ENCODE results near the gene TMEM255B. TPM values are rescaled to one million over a fixed set of nuclear protein-coding genes. Genes with fewer than 3 reads are reported as not detected.

TMEM255B gene
- total and polyA plus RNA-seq, 2 donors (not counting 3 experiments of a cell fraction or from before 2014, with no cell fraction given) = 105 to 121 TPM

GRCh38 chr13:113754691-113755090 lies 4.3 kb upstream of the TMEM255B start:
- intact Hi-C loops (cut with micrococcal nuclease) (no loop called here), dilution Hi-C loops (cut with MboI; ENCODE audit: extremely low pct_ligation_motif_present, low sequenced_read_pairs) (no loop called here)
- no peak for TF ChIP-seq GATA2 (IDR thresholded peaks at IDR 0.05; ENCODE audit: insufficient read depth, insufficient read length, low read depth, low read length)
- TF ChIP-seq MYC (IDR thresholded peaks at IDR 0.05; ENCODE audit: low read depth, low read length) = no peak
- no peak for TF ChIP-seq FOS (IDR thresholded peaks at IDR 0.05; ENCODE audit: borderline replicate concordance, insufficient read depth, low read length)
- TF ChIP-seq POLR2AphosphoS5 (IDR thresholded peaks at IDR 0.05; ENCODE audit: insufficient read depth, low read depth, low read length) = no peak
- no peak for TF ChIP-seq JUN (IDR thresholded peaks at IDR 0.05; ENCODE audit: borderline replicate concordance, insufficient read depth, insufficient read length, low read depth)
- TF ChIP-seq EZH2 (IDR thresholded peaks at IDR 0.05; ENCODE audit: borderline replicate concordance, low read depth, low read length, severe bottlenecking) = no peak
- TF ChIP-seq MAX (IDR thresholded peaks at IDR 0.05; ENCODE audit: insufficient read depth, insufficient read length) = no peak
- TF ChIP-seq POLR2A (IDR thresholded peaks at IDR 0.05; ENCODE audit: low read depth, low read length) = no peak
- TF ChIP-seq, protein P1, sequence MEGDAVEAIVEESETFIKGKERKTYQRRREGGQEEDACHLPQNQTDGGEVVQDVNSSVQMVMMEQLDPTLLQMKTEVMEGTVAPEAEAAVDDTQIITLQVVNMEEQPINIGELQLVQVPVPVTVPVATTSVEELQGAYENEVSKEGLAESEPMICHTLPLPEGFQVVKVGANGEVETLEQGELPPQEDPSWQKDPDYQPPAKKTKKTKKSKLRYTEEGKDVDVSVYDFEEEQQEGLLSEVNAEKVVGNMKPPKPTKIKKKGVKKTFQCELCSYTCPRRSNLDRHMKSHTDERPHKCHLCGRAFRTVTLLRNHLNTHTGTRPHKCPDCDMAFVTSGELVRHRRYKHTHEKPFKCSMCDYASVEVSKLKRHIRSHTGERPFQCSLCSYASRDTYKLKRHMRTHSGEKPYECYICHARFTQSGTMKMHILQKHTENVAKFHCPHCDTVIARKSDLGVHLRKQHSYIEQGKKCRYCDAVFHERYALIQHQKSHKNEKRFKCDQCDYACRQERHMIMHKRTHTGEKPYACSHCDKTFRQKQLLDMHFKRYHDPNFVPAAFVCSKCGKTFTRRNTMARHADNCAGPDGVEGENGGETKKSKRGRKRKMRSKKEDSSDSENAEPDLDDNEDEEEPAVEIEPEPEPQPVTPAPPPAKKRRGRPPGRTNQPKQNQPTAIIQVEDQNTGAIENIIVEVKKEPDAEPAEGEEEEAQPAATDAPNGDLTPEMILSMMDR (IDR thresholded peaks at IDR 0.05; ENCODE audit: extremely low read depth in 1 of 2, insufficient read depth in 1 of 2, low read depth in 1 of 2, low read length in 2 of 2) = no peak
- peaks cover 5% of the 10 kb centered on the region for H3K4me1 ChIP-seq (ENCODE audit: control insufficient read depth, extremely low read depth, insufficient read depth, low read length)
- H3K9me3 ChIP-seq (replicated peaks; ENCODE audit: control insufficient read depth, insufficient read depth, low read length) = no peaks in the 10 kb centered on the region
- no peak for DNase-seq (ENCODE audit: low read depth, low spot score)
- no peaks in the 10 kb centered on the region for H3K27me3 ChIP-seq (ENCODE audit: control insufficient read depth in 2 of 2, insufficient read depth in 2 of 2, low read length in 2 of 2)
- no peak overlapping the region for H3K4me2 ChIP-seq (ENCODE audit: insufficient read depth, low read length)
- H3K9ac ChIP-seq (replicated peaks; ENCODE audit: extremely low read depth, insufficient read depth, low read length) = no peak overlapping the region
- no peak for FAIRE-seq
- no peak overlapping the region for H3K4me3 ChIP-seq (replicated peaks in 1 of 3; ENCODE audit: insufficient read depth in 1 of 3, low read depth in 1 of 3, low read length in 3 of 3)
- no peaks in the 10 kb centered on the region for H3K36me3 ChIP-seq (ENCODE audit: control insufficient read depth in 2 of 2, extremely low read depth in 1 of 2, insufficient read depth in 2 of 2, low read length in 2 of 2)
- H4K20me1 ChIP-seq (replicated peaks; ENCODE audit: control insufficient read depth, extremely low read depth, insufficient read depth, low read length) = no peaks in the 10 kb centered on the region
- BruUV-seq (replicated peaks) = no TSS peak
- ChIA-PET POLR2A (no interaction called here), CTCF (interaction anchor here (1.9 kb wide), 1 partner anchor 12 kb away, joined by 6 read pairs; no protein-coding TSS in a partner anchor)
- H3K79me2 ChIP-seq (ENCODE audit: control insufficient read depth, insufficient read depth, low read length) = no peaks in the 10 kb centered on the region
- H3K27ac ChIP-seq (ENCODE audit: insufficient read depth, low read depth, low read length) = no peak overlapping the region
- H3K9me1 ChIP-seq (replicated peaks; ENCODE audit: control insufficient read depth, extremely low read depth, insufficient read depth, low read length) = no peaks in the 10 kb centered on the region
- H2AFZ ChIP-seq (ENCODE audit: low read depth, low read length) = no peak overlapping the region
